ENCODE measurements around the gene ZDHHC14.

- TF ChIP-seq SUZ12 (IDR thresholded peaks at IDR 0.05; ENCODE audit: extremely low read depth, insufficient read depth, insufficient read length) (no peak), YY1 (IDR thresholded peaks at IDR 0.05; ENCODE audit: insufficient read depth, insufficient read length) (no peak)
These were observed 264.3 kb downstream of the ZDHHC14 start for GRCh38 chr6:157645201-157645795.
